Testis (tissue), 2 donors: ENCODE results near the gene MYH11.

Experiments used
- POLR2A ChIP-seq: fragments of 450-650 bp; IDR thresholded peaks from one replicate; pipeline ENCODE4 v1.6.1; 2017; ENCODE audit warnings: antibody characterized with exemption, mild to moderate bottlenecking, moderate library complexity
- TF ChIP-seq, protein P1 (sequence below), 3 experiments: fragments of 450-650 bp in 2 of 3; fragments of 200-600 bp in 1 of 3; sonication (generic) in 1 of 3; IDR thresholded peaks; one replicate each; pipeline ENCODE4 v1.5.1; 2016 to 2019; ENCODE audit warnings: antibody characterized with exemption in 3 of 3, mild to moderate bottlenecking in 2 of 3, moderate library complexity in 1 of 3

GRCh38 chr16:15783985-15784384 is 72.8 kb downstream of the MYH11 start:
- TF ChIP-seq, protein P1, sequence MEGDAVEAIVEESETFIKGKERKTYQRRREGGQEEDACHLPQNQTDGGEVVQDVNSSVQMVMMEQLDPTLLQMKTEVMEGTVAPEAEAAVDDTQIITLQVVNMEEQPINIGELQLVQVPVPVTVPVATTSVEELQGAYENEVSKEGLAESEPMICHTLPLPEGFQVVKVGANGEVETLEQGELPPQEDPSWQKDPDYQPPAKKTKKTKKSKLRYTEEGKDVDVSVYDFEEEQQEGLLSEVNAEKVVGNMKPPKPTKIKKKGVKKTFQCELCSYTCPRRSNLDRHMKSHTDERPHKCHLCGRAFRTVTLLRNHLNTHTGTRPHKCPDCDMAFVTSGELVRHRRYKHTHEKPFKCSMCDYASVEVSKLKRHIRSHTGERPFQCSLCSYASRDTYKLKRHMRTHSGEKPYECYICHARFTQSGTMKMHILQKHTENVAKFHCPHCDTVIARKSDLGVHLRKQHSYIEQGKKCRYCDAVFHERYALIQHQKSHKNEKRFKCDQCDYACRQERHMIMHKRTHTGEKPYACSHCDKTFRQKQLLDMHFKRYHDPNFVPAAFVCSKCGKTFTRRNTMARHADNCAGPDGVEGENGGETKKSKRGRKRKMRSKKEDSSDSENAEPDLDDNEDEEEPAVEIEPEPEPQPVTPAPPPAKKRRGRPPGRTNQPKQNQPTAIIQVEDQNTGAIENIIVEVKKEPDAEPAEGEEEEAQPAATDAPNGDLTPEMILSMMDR (IDR thresholded peaks at IDR 0.05), result no peak
- TF ChIP-seq POLR2A, result no peak
